Stimulated activated CD8-positive, alpha-beta memory T cell treated with anti-CD3 and anti-CD28 coated beads, Interleukin-7, amount 100 ng/mL, for 4 hours (primary cell): ENCODE measurements around the gene MUCL3.
"Not testable (repeated sequence)": the region's sequence is repeated elsewhere in the genome, so short reads cannot be mapped to it uniquely, and the experiment has no call there.

Experiments used
- DNase-seq, 2 donors: peaks; one replicate each; pipeline ENCODE4 v3.0.0-alpha.2; 2020; ENCODE audit warnings: low read depth in 2 of 2

Gene MUCL3, protein sequence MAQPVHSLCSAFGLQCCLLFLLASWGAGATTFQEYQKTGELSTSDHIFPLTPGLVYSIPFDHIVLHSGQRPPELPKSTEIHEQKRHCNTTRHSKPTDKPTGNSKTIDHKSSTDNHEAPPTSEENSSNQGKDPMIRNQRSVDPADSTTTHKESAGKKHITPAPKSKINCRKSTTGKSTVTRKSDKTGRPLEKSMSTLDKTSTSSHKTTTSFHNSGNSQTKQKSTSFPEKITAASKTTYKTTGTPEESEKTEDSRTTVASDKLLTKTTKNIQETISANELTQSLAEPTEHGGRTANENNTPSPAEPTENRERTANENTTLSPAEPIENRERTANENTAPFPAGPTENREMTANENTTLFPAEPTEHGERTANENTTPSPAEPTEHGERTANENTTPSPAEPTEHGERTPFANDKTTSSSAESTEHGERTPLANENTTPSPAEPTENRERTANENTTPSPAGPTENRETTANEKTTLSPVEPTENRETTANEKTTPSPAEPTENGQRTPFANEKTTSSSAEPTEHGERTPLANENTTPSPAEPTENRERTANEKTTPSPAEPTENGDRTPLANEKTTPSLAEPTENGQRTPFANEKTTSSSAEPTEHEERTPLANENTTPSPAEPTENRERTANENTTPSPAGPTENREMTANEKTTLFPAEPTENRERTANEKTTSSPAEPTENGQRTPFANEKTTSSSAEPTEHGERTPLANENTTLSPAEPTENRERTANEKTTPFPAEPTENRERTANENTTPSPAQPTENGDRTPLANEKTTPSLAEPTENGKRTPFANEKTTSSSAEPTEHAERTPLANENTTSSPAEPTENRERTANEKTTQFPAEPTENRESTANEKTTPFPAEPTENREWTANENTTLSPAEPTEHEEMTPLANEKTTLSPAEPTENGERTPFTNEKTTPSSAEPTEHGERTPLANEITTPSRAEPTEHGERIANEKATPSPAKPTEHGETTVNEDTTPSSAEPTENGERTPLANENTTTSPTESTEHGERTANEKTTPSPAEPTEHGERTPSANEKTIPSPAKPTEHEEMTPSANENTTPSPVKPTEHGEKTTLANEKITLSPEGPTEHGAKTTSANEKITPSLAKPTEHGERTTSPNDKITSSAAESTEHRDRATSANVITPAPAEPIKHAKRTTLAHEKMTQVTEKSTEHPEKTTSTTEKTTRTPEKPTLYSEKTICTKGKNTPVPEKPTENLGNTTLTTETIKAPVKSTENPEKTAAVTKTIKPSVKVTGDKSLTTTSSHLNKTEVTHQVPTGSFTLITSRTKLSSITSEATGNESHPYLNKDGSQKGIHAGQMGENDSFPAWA (N-terminal part only)

DNA sequence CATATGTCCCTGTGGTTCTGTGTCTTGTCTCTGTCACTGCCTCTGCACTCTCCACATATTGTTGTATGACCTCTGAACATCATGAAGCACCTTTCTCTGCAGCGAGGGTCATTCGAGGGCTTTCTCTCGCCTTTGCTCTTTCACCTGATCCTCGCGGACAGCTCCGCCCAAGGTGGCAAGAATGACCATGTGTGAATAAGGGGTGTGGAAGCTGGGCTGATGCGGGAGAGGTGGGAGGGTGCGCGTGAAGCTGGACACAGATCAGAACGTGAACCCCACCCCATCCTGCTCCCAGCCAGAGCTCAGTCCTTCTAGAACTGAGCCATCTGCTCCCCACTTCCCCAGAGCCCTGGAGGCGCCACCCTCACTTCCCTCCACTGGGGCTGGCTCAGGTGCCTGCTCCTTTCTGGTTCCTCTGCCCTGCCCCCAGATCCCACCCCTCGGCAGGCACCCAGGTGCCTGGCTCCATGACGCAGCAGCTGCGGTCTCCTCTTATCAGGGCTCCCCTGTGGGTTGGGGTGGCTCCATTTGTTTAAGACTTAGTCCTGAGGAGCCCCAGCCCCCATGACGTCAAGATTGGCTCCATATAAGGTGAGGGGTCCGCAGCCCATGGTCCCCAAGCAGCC, at the start of gene MUCL3:
MUCL3 (plus strand) TSS at position 613 of the 626 bp plus-strand sequence. CDS start 27 bp downstream, outside the sequence.
- DNase-seq, result no peak

DNA sequence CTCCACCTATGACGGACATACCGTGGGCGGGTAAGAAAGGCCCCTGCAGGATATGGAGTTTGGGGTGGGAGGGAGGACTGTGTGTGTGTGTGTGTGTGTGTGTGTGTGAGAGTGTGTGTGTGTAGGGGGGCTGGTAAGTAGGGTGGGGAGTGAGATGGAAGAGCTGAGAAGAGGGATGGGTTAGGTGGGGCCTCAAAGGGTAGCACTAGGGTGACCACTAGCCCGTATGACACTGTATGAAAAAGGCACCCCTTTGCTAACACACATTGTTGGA, 49.4 kb upstream of the MUCL3 start:
- DNase-seq, result no peak

DNA sequence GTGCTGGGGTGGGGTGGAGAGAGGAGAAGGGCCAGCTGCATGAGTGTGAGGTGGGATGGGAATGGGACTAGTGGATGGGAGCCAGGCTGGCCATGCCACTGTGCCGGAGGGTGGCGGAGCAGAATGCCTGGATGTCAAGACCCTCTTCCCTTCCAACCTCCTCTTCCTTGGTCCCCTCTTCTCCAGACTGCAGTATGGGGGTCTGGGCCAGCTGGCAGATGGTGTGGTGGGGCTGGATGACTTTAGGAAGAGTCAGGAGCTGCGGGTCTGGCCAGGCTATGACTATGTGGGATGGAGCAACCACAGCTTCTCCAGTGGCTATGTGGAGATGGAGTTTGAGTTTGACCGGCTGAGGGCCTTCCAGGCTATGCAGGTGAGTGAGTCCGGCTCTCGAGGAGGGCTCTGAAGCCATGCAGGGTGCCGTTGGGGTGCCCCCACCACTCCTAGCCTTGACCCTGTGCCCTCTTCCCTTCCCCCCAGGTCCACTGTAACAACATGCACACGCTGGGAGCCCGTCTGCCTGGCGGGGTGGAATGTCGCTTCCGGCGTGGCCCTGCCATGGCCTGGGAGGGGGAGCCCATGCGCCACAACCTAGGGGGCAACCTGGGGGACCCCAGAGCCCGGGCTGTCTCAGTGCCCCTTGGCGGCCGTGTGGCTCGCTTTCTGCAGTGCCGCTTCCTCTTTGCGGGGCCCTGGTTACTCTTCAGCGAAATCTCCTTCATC, 48.8 kb upstream of the MUCL3 start:
- DNase-seq, result no peak

DNA sequence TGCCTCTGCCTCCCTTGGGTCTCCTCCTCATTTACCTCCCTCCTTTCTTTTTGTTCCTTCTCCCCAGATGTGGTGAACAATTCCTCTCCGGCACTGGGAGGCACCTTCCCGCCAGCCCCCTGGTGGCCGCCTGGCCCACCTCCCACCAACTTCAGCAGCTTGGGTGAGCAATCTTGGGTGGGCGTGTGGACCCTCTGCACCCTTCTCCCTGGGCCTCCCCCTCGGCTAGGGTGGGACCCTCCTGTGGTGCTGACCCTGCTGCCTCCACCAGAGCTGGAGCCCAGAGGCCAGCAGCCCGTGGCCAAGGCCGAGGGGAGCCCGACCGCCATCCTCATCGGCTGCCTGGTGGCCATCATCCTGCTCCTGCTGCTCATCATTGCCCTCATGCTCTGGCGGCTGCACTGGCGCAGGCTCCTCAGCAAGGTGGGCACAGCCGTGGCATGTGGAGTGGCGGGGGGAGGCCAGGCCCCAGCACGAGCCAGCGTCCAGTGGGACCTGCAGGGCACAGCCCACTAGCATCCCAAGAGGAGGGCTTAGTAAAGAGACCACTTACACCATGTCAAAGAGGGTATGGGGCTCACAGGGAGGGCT, 47.7 kb upstream of the MUCL3 start:
- no peak for DNase-seq

DNA sequence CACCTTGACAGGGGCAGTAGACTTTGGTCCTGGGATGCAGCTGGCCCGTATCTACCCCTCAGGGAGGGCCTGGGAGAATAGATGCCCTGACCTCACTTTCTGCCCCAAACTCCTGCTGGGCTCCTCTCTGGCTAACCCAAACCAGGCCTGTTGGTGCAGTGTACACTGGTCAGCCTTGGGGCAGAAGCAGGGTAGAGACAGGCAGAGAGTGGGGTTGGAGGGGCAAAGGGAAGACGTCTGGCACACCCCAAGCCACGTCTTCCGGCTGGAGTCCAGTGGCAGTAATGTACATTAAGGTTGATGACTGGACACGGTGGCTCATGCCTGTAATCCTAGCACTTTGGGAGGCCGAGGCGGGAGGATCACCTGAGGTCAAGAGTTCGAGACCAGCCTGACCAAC, 47.1 kb upstream of the MUCL3 start:
- DNase-seq, result no peak

DNA sequence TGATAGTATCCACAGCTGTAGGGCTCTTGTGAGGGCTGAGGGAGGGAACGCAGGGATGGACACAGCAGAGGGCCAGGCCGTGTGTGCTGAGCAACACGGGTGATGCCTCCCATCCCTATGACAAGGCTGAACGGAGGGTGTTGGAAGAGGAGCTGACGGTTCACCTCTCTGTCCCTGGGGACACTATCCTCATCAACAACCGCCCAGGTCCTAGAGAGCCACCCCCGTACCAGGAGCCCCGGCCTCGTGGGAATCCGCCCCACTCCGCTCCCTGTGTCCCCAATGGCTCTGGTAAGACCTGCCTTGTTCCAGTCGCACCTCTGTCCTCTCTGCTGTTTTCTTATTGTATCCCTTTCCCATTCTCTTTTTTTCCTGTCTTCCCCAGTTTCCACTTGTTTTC, 46.4 kb upstream of the MUCL3 start:
- no peak for DNase-seq

DNA sequence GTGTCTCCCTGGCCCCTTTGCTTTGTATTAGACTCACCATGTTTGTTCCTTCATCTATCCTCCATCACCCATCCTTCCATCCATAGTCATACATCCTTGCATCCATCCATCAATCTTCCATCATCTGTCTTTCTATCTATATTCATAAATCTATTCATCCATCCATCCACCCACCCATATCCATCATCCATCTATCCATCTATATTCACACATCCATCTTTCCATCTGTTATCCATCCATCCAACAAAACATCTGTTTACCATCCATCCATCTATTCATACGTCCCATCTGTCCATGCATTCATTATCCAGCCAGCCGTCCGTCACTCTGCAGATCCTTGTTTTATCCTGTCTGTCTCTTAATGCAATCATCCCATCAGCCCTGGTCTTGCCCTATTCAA, 45.8 kb upstream of the MUCL3 start:
- no peak for DNase-seq

DNA sequence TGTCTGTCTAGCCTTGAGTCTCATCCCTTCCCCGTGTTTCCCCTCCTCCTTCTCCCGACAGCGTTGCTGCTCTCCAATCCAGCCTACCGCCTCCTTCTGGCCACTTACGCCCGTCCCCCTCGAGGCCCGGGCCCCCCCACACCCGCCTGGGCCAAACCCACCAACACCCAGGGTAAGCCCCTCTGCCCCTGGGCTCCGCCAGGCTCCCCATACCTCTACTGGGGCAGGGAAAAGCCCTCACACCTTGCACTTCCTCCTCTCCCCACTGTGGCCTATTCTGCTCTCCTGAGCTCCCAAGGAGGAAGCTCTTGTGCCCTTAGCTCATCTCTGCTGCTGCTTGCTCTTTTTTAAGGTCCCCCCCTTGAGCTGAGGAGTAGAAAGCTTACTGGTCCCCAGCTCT, 45.4 kb upstream of the MUCL3 start:
- DNase-seq, result no peak

DNA sequence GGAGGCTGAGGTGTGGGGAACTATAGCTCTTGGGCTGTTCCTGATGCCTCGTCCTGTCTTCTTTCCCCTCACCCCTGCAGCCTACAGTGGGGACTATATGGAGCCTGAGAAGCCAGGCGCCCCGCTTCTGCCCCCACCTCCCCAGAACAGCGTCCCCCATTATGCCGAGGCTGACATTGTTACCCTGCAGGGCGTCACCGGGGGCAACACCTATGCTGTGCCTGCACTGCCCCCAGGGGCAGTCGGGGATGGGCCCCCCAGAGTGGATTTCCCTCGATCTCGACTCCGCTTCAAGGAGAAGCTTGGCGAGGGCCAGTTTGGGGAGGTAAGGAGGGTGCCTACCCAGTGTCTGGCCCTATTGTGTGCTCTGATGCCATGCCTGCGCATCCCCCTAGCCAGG, 44.2 kb upstream of the MUCL3 start:
- no peak for DNase-seq

DNA sequence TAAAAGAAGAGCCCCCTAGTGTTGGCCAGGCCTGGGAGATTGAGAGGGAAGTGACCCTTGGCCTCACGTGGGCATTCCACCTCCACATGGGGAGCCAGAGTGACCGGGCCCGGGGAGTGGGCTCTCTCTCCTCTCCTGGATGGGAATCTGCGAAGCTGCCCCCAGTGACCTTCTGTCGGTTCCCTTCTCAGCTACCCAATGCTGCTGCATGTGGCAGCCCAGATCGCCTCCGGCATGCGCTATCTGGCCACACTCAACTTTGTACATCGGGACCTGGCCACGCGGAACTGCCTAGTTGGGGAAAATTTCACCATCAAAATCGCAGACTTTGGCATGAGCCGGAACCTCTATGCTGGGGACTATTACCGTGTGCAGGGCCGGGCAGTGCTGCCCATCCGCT, 42.9 kb upstream of the MUCL3 start:
- no peak for DNase-seq

DNA sequence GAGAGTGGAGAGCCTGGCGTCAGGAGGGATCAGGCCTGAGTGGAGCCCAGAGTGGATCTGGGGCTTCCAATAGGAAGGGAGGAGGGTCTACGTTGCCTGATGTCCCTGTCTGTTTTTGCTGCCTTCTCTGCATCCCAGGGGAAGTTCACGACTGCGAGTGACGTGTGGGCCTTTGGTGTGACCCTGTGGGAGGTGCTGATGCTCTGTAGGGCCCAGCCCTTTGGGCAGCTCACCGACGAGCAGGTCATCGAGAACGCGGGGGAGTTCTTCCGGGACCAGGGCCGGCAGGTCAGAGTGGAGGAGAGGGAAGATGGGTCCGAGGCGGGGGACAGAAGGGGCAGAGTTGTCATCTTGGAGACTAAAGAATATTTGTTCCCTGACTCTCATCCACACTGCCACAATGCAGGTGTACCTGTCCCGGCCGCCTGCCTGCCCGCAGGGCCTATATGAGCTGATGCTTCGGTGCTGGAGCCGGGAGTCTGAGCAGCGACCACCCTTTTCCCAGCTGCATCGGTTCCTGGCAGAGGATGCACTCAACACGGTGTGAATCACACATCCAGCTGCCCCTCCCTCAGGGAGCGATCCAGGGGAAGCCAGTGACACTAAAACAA, 41.9 kb upstream of the MUCL3 start:
- no peak for DNase-seq

DNA sequence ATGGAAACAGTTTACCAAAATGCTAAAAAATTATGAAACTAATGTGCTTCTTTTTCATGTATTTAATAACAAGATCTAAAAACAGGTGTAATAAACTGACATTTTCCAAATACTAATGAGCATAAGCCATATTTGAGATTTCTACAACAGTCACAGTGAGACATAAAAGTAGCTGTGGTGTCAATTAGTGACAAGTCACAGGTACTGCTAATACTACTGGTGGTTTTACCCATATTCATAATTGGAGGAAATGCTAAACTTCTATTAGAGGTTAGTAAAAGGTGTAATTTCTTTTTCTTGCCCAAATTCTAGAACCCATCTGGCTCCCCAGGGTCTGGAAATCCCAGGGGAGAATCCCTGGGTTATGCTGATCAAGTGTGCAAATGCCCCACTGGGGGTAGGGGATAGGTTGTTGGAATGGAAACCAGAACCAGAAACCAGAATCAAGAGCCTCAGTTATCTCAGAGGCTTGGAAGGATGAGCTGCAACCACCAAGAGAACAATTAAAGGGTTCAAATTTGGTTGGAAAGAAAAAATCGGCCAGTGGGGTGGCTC, 39.8 kb upstream of the MUCL3 start:
- no peak for DNase-seq

DNA sequence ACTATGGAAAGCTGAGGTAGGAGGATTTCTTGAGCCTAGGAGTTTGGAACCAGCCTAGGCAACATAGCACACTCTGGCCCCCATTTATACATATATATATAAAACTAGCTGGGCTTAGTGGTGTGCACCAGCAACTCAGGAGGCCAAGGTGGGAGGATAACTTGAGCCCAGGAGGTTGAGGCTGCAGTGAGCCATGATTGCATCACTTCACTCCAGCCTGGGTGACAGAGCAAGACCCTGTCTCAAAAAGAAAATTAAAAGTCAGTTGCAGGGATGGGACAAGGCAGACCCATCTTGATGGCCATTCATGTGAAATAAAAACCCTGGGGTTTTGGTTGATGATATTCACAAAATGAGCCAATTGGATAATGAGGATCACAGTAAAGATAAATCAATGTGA, 39.3 kb upstream of the MUCL3 start:
- no peak for DNase-seq

DNA sequence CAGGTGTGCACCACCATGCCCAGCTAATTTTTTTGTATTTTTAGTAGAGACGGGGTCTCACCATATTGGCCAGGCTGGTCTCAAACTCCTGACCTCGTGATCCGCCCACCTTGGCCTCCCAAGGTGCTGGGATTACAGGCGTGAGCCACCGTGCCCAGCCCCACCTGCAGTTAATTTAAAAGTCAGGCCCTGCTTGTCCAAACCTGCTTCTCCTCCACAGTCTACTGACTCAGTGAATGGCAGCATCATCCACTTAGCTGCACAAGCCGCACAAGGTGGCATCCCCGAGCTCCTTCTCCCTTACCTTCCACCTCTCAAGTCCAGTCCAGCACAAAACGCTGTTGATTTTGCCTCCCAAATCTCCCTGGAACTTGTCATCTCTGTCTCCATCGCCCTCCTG, 38.6 kb upstream of the MUCL3 start:
- not testable (repeated sequence) for DNase-seq

DNA sequence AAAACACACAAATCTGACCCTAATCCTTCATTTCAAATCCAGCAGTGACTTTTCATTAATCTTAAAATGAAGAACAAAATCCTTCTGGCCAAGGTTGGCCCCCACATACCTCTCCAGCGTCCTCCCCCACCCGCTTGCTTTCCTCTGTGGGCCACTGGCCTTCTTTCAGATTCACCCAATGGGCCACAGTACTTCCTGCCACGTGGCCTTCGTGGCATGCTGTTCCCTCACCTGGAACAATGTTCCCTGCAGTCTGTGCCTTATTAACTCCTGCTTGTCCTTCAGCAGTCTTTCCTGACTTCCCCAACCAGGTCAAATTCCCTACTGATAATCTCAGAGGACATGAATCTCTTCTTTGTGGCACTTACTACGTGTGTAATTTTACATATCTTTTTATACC, 38.1 kb upstream of the MUCL3 start:
- DNase-seq, result no peak

DNA sequence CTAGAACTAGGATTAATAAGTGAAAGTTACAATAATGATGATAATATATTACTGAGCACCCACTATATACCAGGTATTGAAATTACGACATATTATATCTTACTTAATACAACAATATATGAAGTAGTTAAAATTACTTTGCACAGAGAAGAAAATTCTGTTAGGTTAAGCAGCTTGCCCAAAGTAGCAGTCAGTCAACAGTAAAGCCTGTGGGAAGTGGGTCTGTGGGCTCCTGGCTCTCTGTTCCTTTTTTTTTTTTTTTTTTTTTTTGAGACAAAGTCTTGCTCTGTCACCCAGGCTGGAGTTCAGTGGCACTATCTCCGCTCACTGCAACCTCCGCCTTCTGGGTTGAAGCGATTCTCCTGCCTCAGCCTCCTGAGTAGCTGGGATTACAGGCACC, 37.5 kb upstream of the MUCL3 start:
- DNase-seq, result no peak

DNA sequence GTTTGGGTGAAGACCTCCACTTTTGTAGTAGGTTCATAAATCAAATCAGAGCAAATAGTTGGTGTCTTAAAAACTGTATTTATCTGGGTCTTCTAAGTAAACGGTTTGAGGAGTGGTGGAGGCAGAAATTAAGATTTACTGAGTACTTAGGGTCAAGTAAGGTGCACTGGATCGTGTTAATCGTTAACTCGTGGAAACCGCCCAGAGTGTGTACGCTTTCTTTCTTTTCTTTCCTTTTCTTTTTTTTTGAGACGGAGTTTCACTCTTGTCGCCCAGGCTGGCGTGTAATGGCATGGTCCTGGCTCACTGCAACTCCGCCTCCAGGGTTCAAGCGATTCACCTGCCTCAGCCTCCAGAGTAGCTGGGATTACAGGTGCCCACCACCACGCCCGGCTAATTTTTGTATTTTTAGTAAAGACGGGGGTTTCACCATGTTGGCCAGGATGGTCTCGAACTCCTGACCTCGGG, 33.4 kb upstream of the MUCL3 start:
- DNase-seq, result not testable (repeated sequence)

DNA sequence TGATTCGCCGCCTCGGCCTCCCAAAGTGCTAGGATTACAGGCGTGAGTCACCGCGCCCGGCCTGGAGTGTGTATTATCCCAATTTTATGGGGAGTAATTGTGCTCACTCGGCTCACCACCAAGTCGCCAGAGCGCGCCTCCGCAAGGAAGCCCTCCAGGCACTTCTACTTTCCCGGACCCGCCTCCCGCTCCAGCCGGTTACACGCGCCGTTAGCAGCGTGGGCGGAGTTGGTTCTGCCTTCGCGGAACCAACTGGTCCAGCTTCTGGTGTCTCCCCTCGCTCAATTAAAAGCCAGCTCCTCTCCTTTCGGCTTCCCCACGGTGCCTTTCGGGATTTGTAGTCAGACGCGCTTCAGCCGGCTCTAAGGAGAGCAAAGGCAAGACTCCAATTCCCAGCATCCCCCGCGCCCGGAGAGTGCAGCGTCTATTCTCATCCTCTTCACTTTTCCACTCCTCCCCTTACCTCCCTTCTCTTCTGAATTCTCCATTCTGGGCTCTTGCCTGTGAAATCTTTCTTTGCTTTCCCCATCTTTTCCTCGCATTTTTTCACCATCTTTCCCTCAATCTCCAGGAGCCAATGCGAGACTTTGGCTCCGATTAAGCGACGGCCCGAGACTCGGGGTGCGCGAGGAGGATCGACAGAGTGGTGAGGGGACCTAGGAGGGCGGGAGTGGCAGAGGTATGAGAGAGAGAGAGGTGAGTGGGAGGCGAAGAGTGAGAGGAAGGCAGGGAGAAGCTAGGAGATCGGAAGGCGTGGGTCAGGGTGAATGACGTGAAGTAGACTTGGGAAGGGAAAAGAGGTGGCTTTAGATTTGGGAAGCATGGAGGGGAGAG, 32.8 kb upstream of the MUCL3 start, which contains the start of gene GTF2H4:
GTF2H4 (plus strand) TSS at position 450 of the 834 bp plus-strand sequence.
- peak; percentile 92 to 94 for DNase-seq

DNA sequence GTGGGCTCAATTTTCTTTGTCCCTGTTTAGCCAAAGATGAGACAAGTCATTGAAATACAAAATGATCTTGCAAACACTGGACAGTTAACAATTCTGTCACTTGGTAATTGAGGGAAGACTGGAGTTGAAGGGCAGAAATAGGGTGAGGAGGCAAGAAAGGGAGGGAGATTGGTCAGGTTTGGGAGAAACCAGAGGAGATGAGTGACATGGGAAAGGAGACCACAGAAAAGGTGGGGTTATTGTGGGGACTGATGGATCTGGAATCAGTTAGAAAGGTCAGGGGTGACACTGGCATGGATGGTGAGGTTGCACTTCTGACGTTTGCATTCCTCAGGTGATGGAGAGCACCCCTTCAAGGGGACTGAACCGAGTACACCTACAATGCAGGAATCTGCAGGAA, 32.1 kb upstream of the MUCL3 start:
- DNase-seq, result no peak
